HG02943 (cell line): ENCODE measurements around the gene INSR.
"Not testable (repeated sequence)": the region's sequence is repeated elsewhere in the genome, so short reads cannot be mapped to it uniquely, and the experiment has no call there.

Experiments used
- ATAC-seq: cut with Tn5 transposase; IDR thresholded peaks from one replicate; pipeline ENCODE4 v1.9.1; 2021; ENCODE audit warnings: mild to moderate bottlenecking, low read depth, moderate library complexity; ENCODE audit not compliant: unreplicated experiment

INSR gene

DNA sequence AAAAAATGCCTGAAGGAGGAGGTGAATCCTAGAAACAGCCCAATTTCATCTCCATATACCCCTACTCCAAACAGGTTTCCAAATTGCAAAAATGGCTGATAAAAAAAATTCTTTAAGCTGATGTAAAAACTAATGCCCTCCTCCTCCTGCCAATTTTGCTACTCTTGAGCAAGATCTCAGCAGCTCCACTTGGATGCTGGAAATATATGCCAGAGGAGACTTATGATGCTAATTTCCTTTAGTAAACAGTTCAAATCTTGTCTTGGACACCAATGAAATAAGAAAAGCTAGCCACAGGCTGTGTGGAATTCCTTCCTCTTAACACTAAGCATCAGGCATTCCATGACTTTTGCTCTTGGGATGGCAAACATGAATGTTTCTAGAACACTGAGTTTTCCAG, 67.5 kb downstream of the INSR start:
- no peak for ATAC-seq

DNA sequence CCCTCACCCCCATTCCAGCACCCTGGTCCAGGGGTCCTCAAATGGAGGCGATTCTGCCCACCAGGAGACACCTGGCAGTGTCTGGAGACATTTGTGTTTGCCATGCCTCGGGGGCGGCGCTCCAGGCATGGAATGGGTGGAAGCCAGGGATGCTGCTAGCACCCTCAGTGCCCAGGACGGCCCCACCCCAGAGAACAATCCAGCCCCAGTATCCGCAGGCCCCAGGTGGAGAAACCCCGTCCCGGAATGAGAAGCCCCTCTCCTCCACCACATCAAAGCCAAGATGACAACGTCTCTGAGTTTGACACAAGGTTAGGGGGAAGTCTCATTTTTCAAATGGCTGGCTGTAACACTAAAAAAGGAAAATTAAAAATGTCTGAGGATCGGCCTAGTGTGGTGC, 68.5 kb downstream of the INSR start:
- no peak for ATAC-seq

DNA sequence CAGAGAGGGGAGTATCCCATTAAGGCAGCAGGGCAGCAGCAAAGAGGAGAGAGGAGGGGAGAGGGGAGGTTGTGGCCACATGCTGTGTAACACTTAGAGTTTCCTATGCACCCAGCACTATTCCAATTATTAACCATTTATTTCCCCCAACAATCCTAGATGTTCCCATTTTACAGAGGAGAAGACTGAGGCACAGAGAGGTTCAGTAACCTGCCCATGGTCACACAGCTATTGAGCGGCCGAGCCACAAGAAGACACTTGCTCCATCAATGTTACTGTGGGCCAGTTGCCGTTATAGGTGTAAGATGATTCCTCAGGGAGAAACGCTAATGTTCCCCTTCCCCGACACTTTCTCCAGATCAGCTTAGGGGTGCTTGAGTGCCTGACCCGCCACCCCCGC, 69.2 kb downstream of the INSR start:
- no peak for ATAC-seq

- no peak for ATAC-seq
Observed at GRCh38 chr19:7224209-7224686, 70.0 kb downstream of the INSR start.

DNA sequence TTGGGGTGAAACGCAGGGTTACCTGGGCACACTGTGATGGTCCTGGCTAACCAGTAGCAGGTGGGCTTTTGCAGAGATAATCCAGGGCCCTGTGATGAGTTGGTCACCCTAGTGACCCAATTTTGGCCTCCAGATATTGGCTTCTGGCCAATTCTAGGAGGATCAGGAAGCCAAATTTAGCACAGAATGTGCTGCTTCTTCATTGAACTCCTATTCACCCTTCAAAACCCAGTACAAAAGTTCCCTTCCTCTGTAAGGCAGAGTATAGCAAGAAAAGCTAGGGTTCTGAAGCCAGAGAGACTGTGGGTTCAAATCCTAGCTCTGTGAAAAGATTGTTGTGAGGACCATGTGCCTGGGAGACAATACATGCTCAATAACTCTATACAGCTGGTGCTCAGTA, 70.8 kb downstream of the INSR start:
- no peak for ATAC-seq

DNA sequence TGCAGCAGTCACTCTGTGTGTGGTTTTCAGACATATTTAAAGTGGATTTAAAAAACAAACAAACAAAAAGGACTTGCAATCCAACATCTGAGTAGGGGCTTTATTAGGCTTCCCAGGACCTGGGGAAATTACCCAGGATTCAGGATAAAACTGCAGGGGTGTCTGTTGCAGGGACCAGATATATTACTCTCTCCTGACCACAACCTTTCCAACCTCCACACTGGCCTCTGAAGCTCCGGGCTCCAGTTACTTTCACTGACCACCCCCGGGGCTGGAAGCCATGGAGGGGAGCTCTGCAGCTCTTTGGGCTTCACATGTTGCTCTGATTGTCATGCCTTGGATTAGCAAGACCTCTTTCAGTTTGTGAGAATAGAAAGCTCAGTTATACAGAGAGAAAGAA, 75.2 kb downstream of the INSR start:
- ATAC-seq: no peak

DNA sequence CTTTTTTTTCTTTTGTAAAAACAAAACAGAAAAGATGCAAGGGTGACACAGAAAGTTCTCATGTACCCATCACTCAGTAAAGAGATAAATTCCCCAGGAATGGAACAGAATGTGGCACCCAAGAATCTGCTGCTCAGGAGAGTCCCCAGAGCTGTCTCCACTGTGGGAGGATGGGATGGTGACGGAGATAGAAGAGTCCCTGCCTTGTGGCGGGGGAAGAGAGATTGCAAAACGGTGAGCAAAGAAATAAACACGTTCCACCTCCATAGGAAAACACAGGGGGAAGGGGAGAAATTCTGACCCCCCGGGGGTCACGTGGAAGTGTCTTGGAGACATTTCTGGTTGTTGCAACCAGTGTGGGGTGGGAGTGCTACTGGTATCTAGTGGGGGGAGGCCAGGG, 76.4 kb downstream of the INSR start:
- ATAC-seq: no peak

DNA sequence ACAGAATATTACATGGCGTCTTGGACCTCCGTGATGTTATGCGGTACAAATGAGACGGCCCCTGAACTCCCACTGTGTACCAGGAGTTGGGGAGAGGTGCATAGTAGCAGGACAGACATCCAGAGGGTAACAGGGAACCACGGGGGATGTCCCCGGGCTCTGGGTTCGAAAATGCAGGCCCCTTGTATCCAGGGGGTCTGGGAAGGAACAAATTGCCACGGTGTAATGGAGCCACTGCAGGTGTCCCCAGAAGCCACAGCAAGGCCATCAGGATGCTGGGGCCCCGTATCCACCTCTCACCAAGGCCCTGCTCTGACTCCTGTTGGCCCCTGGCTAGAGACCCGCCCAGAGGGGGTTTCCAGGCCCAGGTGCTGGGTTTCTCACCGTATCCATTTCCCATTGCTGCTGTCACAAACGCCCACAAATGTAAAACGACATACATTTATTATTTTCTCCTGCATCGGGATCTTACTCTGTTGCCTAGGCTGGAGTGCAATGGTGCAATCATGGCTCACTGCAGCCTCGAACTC, 77.8 kb downstream of the INSR start:
- ATAC-seq: no peak

GRCh38 chr19:7215176-7215575, 79.0 kb downstream of the INSR start:
- no peak for ATAC-seq

DNA sequence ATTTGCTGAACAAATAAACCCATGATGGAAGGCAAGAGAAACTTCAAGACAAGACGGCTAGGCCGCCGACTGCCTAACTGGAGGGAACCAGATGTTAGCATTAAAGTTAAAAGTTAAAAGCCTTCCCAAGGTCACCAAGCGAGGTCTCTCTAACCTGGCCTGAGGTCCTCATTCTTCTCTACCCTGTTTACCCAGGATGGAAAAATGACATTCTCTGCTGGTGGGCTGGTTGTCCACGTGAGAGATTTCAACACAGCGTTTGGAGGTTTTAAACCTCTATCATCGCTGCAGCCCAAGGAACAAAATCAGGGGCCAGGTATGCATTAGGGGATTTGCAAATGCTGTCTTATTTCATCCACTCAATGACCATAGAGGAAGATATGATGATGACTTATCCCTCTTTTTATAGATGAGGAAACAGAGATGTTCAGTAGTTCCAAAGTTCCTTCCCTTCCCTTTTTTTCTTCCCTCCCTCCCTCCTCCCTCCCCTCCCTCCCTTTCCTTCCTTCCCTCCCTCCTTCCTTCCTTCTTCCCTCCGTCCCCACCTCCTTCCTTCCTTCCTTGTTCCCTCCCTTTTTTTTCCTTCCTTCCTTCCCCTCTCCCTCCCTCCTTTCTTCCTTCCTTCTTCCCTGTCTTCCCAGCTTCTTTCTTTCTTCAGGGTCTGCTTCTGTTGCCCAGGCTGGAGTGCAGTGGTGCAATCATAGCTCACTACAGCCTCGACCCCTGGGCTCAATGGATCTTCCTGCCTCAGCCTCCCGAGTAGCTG, 79.7 kb downstream of the INSR start:
- no peak for ATAC-seq

DNA sequence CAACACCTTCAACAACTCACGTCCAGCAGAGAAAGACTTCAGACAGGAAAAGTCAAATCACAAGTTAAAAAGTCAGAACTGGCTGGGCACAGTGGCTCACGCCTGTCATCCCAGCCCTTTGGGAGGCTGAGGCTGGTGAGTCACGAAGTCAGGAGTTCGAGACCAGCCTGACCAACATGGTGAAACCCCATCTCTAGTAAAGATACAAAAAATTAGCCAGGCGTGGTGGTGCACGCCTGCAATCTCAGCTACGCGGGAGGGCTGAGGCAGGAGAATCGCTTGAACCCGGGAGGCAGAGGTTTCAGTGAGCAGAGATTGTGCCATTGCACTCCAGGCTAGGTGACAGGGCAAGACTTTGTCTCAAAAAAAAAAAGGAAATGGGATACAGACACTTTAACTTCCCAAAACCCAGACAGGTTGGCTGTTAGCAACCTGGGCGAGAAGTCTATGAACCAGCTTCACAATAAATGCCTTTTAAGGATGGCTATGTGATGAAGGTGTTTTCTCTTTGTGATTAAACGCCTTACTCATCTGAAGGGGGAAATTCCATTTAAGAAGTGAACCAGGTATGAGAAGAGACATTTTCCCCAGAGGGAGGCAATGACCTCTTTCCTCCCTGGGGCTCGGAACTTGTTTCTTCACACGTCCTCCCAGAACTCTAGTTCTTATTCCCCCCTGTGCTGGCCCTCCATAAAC, 80.4 kb downstream of the INSR start:
- ATAC-seq: no peak

DNA sequence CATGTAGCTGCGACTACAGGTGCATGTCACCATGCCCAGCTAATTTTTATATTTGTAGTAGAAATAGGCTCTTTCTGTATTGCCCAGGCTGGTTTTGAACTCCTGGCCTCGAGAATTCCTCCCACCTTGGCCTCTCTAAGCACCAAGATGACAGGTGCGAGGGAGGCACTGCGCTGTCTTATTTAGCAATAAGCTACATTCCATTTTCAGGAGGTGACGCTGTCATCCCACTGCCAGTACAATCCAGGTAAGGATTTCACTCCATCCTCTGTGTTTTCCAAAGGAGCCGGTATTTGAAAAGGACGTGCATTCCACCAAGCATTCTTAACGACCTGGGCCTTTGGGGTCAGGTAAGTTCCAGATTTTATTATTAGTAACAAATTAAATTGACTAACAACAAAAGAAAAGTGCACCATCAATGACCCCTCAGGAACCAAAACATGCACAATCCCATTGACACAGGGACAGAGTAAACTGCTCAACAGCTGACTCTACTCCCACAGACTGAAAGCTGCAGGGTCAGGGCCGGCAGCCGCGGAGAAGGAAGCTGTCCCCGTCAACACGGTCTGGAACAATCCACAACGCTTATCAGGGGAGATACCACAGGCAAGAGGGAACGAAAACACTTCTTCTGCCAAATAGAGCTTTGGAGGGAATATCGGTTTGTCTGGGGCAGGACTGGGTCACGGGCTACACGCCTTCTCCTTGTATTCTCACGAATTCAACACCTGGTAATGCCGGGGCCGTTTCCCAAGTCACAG, 82.8 kb downstream of the INSR start:
- no peak for ATAC-seq

DNA sequence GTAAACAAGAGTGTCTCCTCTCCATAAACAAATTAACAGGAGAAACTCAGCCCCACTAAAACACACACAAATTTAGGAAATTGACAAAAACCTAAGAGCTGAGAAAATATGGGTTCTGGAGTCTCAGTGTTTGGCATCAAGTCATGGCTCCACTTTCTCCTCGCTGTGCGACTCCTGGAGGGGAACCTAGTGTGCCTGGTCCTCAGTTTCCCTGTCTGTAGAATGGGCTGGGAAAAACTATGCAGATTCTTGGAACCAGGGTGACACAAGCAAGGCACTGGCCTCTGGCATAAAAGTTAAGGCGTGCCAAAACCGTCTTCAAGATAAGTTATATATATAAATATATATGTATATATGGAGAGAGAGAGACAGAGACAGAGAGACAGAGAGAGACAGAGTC, 83.9 kb downstream of the INSR start:
- no peak for ATAC-seq

GRCh38 chr19:7209597-7210325, 84.5 kb downstream of the INSR start:
- ATAC-seq: not testable (repeated sequence)

DNA sequence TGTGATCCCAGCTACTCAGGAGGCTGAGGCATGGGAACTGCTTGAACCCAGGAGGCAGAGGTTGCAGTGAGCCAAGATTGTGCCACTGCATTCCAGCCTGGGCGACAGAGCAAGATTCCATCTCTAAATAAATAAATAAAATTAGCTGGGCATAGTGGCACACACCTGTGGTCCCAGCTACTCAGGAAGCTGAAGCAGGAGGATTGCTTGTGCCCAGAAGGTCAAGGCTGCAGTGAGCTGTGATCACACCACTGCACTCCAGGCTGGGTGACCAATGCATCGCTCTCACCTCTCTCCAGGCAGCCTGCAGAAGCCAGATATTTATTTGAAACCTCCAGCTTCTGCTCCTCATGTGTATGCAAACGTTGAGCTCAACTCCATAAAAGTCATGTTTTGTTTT, 85.2 kb downstream of the INSR start:
- not testable (repeated sequence) for ATAC-seq

DNA sequence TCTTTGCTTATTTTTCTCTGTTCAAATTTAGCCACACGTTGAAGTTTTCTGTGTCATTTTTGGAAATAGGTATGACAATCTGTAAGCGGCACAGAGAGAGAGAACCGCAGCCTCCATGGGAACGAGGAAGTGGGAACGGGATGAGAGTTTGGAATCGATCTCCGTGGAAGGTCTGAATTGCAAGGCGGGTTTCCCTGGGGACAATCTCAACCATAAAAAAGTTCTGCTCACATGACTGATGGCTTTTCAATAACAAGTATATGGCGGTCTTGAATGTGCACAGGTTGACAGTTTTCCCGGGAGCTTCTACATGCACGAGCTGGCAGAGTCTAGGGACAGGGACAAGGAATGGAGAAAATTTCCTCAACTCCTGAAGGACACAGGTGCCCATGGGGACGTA, 90.9 kb downstream of the INSR start:
- ATAC-seq: no peak

- no peak for ATAC-seq
Observed at GRCh38 chr19:7202888-7203287, 91.3 kb downstream of the INSR start.

DNA sequence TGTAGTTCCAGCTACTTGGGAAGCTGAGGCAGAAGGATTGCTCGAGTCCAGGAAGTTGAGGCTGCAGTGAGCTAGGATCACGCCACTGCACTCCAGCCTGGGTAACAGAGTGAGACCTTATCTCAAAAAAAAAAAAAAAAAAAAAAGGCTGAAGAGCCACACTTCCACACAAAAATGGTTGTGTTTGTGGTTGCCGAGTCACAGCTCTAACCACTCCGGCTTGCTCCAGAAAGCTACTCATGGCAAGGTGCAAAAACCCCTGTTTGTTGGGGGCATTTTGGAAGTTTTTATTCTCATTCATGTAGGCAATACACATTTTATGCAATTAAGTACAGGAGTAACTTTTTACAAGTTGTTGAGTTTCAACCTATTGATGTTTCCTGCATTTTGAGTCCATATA, 93.5 kb downstream of the INSR start:
- no peak for ATAC-seq

DNA sequence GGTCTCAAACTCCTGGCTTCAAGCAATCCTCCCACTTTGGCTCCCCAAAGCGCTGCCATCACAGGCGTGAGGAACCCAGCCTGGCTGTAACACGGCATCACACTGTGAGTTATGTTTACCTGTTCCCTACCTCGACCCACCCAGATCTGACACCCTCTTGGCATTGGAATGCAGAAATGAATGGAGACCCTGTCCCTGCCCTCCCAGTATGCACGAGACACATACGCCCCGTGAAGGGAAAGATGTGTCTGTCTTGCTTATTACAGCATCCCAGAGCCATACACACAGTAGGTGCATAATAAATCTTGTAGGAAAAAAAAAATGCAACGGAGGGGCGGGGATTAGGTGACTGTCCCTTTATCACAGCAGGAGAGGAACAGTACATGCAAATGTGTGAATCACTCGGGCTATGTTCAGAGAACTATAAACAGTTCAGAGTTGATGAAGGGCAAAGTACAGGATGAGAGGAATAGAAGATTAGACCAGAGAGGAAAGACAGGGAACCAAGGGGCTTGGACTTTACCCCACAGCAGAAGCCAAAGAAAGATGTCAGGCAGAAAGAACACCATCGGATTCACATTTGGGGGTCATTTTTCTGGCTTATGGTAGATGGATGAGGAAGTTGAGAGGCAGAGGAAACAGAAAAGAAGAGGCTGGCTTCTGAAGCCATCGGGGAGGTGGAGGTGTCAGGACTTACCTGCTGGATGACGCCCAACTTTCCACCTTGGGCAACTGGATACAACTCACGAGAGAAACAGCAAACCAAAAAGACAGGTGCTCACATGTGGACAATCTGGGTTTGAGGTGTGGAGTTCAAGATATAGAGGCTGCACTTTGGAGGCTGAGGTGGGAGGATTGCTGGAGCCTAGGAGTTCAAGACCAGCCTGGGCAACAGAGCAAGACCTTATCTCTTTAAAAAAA, 94.3 kb downstream of the INSR start:
- ATAC-seq: no peak
